Measurements from ENCODE around the gene CAMK2A. TPM values are rescaled to one million over a fixed set of nuclear protein-coding genes. Genes with fewer than 3 reads are reported as not detected.

Gene CAMK2A
- total RNA-seq, 1 donor from 2014 or later = not detected

GRCh38 chr5:150263801-150264621 lies 25.6 kb downstream of the CAMK2A start:
- H3K27me3 Mint-ChIP-seq (ENCODE audit: low read depth) = no peaks in the 10 kb centered on the region
- H3K36me3 Mint-ChIP-seq (ENCODE audit: low read depth) = no peaks in the 10 kb centered on the region
- H3K27ac Mint-ChIP-seq (ENCODE audit: unreplicated experiment) = no peak overlapping the region
- no peaks in the 10 kb centered on the region for H3K9me3 Mint-ChIP-seq (ENCODE audit: low read depth)
- no peak overlapping the region for H3K4me3 Mint-ChIP-seq (ENCODE audit: unreplicated experiment)
- H3K4me1 Mint-ChIP-seq (ENCODE audit: low read depth) = peaks cover 25% of the 10 kb centered on the region
- no peak for TF ChIP-seq CTCF (IDR thresholded peaks at IDR 0.05)
- no peak for DNase-seq (ENCODE audit: low spot score)

GRCh38 chr5:150263375-150263775 lies 26.2 kb downstream of the CAMK2A start:
- no peak for TF ChIP-seq CTCF (IDR thresholded peaks at IDR 0.05)
- no peaks in the 10 kb centered on the region for H3K27me3 Mint-ChIP-seq (ENCODE audit: low read depth)
- no peak overlapping the region for H3K27ac Mint-ChIP-seq (ENCODE audit: unreplicated experiment)
- peaks cover 25% of the 10 kb centered on the region for H3K4me1 Mint-ChIP-seq (ENCODE audit: low read depth)
- no peaks in the 10 kb centered on the region for H3K36me3 Mint-ChIP-seq (ENCODE audit: low read depth)
- no peak for DNase-seq (ENCODE audit: low spot score)
- H3K4me3 Mint-ChIP-seq (ENCODE audit: unreplicated experiment) = no peak overlapping the region
- no peaks in the 10 kb centered on the region for H3K9me3 Mint-ChIP-seq (ENCODE audit: low read depth)

- Mint-ChIP-seq H3K9me3 (ENCODE audit: low read depth) (no peaks in the 10 kb centered on the region), H3K4me1 (ENCODE audit: low read depth) (peaks cover 25% of the 10 kb centered on the region), H3K4me3 (ENCODE audit: unreplicated experiment) (no peak overlapping the region), H3K36me3 (ENCODE audit: low read depth) (no peaks in the 10 kb centered on the region), H3K27ac (ENCODE audit: unreplicated experiment) (no peak overlapping the region), H3K27me3 (ENCODE audit: low read depth) (no peaks in the 10 kb centered on the region)
- no peak for DNase-seq (ENCODE audit: low spot score)
- TF ChIP-seq CTCF (IDR thresholded peaks at IDR 0.05) = no peak
Observed at GRCh38 chr5:150262502-150262901, 27.1 kb downstream of the CAMK2A start.

GRCh38 chr5:150261231-150261630 lies 28.3 kb downstream of the CAMK2A start:
- Mint-ChIP-seq H3K27me3 (ENCODE audit: low read depth) (no peaks in the 10 kb centered on the region), H3K4me3 (ENCODE audit: unreplicated experiment) (no peak overlapping the region), H3K36me3 (ENCODE audit: low read depth) (no peaks in the 10 kb centered on the region), H3K9me3 (ENCODE audit: low read depth) (no peaks in the 10 kb centered on the region), H3K27ac (ENCODE audit: unreplicated experiment) (no peak overlapping the region), H3K4me1 (ENCODE audit: low read depth) (peaks cover 18% of the 10 kb centered on the region)
- no peak for TF ChIP-seq CTCF (IDR thresholded peaks at IDR 0.05)
- no peak for DNase-seq (ENCODE audit: low spot score)

- H3K36me3 Mint-ChIP-seq (ENCODE audit: low read depth) = no peaks in the 10 kb centered on the region
- no peak overlapping the region for H3K27ac Mint-ChIP-seq (ENCODE audit: unreplicated experiment)
- TF ChIP-seq CTCF (IDR thresholded peaks at IDR 0.05) = no peak
- no peak overlapping the region for H3K4me3 Mint-ChIP-seq (ENCODE audit: unreplicated experiment)
- DNase-seq (ENCODE audit: low spot score) = no peak
- H3K4me1 Mint-ChIP-seq (ENCODE audit: low read depth) = peaks cover under 1% of the 10 kb centered on the region
- no peaks in the 10 kb centered on the region for H3K27me3 Mint-ChIP-seq (ENCODE audit: low read depth)
- H3K9me3 Mint-ChIP-seq (ENCODE audit: low read depth) = no peaks in the 10 kb centered on the region
Observed at GRCh38 chr5:150258130-150258529, 31.4 kb downstream of the CAMK2A start.

Data from chondrocyte (in vitro differentiated cells).